Measurements from ENCODE around the gene CCDC34.

DNA sequence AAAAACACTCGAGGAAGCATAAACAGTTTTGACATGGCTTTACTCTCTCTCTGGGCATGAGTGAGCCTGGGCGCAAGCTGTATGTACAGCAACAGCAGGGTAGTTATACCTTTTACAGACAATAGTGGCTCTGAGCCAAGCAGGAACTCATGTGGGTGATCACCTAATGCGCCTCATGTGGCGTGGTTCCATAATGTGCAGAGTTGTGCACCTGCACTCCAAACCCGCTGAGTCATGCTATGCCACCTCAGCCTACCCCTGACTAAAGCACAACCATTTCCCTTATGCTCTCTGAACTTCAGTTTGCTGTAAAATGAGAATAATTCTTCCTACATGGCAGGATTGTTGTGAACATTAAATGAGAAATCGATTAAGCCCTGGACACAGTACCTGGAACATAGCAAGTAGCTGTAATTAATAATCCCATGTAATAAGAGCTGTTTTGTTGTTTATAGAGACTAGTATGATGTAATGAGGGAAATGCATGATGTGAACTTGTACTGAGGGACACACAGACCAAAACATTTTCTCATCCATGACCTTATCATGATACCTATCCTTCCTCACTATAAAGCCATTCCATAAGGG, 71.6 kb downstream of the CCDC34 start:
- TF ChIP-seq, protein P1, sequence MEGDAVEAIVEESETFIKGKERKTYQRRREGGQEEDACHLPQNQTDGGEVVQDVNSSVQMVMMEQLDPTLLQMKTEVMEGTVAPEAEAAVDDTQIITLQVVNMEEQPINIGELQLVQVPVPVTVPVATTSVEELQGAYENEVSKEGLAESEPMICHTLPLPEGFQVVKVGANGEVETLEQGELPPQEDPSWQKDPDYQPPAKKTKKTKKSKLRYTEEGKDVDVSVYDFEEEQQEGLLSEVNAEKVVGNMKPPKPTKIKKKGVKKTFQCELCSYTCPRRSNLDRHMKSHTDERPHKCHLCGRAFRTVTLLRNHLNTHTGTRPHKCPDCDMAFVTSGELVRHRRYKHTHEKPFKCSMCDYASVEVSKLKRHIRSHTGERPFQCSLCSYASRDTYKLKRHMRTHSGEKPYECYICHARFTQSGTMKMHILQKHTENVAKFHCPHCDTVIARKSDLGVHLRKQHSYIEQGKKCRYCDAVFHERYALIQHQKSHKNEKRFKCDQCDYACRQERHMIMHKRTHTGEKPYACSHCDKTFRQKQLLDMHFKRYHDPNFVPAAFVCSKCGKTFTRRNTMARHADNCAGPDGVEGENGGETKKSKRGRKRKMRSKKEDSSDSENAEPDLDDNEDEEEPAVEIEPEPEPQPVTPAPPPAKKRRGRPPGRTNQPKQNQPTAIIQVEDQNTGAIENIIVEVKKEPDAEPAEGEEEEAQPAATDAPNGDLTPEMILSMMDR (IDR thresholded peaks at IDR 0.05; ENCODE audit: borderline replicate concordance, extremely low read depth, low read length, poor library complexity, severe bottlenecking): no peak
- TF ChIP-seq EZH2 (IDR thresholded peaks at IDR 0.05; ENCODE audit: borderline replicate concordance, low read depth, low read length, severe bottlenecking): no peak

All from DND-41 (cell line).